Nucleus accumbens (tissue), 56 donors: ENCODE data around the gene MICAL3.

Experiments
- DNase-seq, 56 donors: peaks; one replicate each; lab custom pipeline; 2025; lab: John Stamatoyannopoulos, UW

The MICAL3 gene

GRCh38 chr22:17918840-17919239 lies 105.5 kb downstream of the MICAL3 start:
- no peak for DNase-seq

- DNase-seq, result no peak
Measured at GRCh38 chr22:17917490-17917983, 106.8 kb downstream of the MICAL3 start.

- no peak for DNase-seq
Measured at GRCh38 chr22:17916226-17916889, 108.0 kb downstream of the MICAL3 start.

- DNase-seq, result no peak
Measured at GRCh38 chr22:17915676-17916075, 108.7 kb downstream of the MICAL3 start.

GRCh38 chr22:17915188-17915587 lies 109.2 kb downstream of the MICAL3 start:
- DNase-seq, result no peak

GRCh38 chr22:17914474-17914873 lies 109.9 kb downstream of the MICAL3 start:
- DNase-seq, result peak in 3 of 56 donors; percentile 21 to 30 (median 22)

- no peak for DNase-seq
Measured at GRCh38 chr22:17913801-17914347, 110.5 kb downstream of the MICAL3 start.

GRCh38 chr22:17912945-17913721 lies 111.2 kb downstream of the MICAL3 start:
- DNase-seq, result peak in 1 of 56 donors; percentile 21

- DNase-seq, result no peak
Measured at GRCh38 chr22:17911887-17912286, 112.5 kb downstream of the MICAL3 start.

- DNase-seq, result no peak
Measured at GRCh38 chr22:17911312-17911705, 113.1 kb downstream of the MICAL3 start.

- DNase-seq, result peak in 52 of 56 donors; percentile 31 to 89 (median 75)
Measured at GRCh38 chr22:17910561-17911311, 113.6 kb downstream of the MICAL3 start.

- no peak for DNase-seq
Measured at GRCh38 chr22:17907748-17908051, 116.7 kb downstream of the MICAL3 start.

- DNase-seq, result no peak
Measured at GRCh38 chr22:17906978-17907747, 117.2 kb downstream of the MICAL3 start.

GRCh38 chr22:17905445-17905844 lies 118.9 kb downstream of the MICAL3 start:
- DNase-seq, result no peak

GRCh38 chr22:17903564-17904295 lies 120.6 kb downstream of the MICAL3 start:
- peak in 32 of 56 donors; percentile 13 to 66 (median 37) for DNase-seq

GRCh38 chr22:17902960-17903359 lies 121.4 kb downstream of the MICAL3 start:
- no peak for DNase-seq

GRCh38 chr22:17898375-17898774 lies 126.0 kb downstream of the MICAL3 start:
- DNase-seq, result peak in 3 of 56 donors; percentile 13 to 25 (median 24)

- no peak for DNase-seq
Measured at GRCh38 chr22:17897858-17898257, 126.5 kb downstream of the MICAL3 start.

GRCh38 chr22:17897426-17897825 lies 126.9 kb downstream of the MICAL3 start:
- DNase-seq, result no peak
